GM08714 (cell line): ENCODE measurements around the gene MPRIP.
"Not testable (repeated sequence)": the region's sequence is repeated elsewhere in the genome, so short reads cannot be mapped to it uniquely, and the experiment has no call there.

Experiments
- H3K4me3 ChIP-seq: fragments of 200-500 bp; sonication (Bioruptor generic); 2 replicates; pipeline ENCODE4 v1.5.1; 2014; ENCODE audit warnings: mild to moderate bottlenecking, low read length, inconsistent platforms
- ZNF274 ChIP-seq: IDR thresholded peaks from 2 replicates; pipeline ENCODE4 v1.6.1; 2012; ENCODE audit warnings: mild to moderate bottlenecking, low read depth, low read length

MPRIP gene

DNA sequence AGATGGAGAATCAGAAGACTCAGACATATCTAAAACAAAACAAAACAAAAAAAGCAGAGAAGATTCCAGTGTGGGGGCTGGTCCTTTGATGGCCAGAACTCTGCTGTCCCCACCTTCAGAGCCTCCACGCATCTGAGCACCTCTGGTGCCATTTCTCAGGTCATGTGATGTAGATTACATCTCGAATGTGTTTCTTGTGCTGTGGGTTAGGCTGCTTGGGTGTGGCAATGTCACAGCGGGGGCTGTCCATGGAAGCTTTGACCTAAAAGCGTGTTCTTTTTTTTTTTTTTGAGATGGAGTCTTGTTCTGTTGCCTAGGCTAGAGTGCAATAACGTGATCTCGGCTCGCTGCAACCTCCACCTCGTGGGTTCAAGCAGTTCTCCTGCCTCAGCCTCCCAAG is 112.7 kb downstream of the MPRIP start:
- H3K4me3 ChIP-seq, result no peak overlapping the region
- TF ChIP-seq ZNF274, result no peak

DNA sequence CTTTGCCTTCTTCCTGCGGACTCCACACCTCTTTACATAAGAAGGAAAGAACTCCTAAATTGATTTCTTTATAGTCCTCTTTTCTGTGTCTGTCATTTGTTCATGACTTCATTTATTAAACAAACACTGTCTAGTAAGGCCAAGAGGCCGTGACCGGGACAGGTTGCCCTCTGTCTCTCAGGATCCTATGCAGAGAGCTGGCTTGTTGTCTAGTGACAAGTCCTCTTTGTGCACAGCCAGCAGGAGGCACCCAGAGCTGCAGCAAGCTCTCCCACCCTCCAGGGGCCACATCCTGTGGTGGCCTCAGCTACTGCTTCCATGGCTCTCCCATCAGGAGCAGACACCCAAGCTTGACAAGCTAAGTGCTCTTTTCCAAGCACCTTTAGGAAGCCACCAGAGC is 113.3 kb downstream of the MPRIP start:
- no peak for TF ChIP-seq ZNF274
- no peak overlapping the region for H3K4me3 ChIP-seq

DNA sequence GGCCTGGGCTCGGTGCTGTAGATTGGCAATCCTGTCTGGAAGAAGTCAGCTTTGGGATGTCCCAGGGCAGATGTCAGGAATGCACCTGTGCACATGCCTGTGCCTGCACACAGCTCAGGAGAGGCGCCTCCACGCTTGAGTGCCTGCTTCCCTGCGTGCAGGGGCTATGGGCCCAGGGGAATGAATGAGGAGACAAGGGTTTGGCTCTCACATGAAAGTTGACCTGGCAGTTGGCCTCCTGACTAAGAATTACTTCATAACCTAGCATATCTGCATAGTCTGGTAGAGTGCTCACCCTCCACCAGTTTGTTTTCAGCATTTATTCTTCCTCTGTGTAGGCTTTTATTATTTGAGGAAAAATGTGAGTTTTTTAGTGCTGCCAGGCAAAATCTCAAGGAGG is 113.8 kb downstream of the MPRIP start:
- no peak for TF ChIP-seq ZNF274
- H3K4me3 ChIP-seq, result no peak overlapping the region

DNA sequence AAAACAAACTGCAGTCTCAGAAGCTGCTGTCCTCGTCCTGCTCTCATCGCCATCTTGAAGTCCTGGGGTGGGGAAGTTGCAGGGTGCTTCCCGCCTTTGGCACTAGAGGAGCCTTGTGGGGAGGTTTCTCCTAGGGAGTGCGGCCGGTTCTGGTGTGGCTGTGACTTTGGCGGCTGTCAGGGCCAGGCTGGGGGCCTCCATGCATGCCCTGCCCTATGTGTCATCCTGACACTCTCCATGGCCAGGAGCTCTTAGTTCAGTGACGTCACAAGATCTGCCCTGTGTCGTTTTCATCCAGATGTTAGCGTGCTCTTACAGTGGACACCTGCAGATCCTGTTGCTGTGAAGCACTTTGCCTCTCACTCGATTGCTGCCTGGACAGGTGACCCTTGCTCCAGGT is 114.3 kb downstream of the MPRIP start:
- TF ChIP-seq ZNF274, result no peak
- no peak overlapping the region for H3K4me3 ChIP-seq

DNA sequence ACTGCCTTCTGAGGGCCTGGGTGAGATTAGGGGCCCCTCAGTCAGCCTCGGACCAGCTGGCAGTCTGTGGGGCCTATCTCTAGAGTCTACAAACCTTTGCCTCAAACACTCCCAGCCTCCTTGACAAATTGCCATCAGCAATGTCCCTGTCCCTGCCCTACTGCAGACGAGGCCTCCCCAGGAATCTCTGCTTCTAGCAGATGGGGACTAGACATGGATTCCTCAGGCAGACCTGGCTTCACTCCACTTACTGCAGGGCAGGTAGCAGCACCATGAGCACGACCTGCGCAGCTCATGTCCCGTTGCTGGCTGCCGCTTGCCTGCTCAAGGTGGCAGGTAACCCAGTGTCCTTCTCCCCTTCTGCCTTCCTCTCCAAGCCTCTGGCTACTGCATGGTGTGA is 114.8 kb downstream of the MPRIP start:
- no peak for TF ChIP-seq ZNF274
- H3K4me3 ChIP-seq, result no peak overlapping the region

DNA sequence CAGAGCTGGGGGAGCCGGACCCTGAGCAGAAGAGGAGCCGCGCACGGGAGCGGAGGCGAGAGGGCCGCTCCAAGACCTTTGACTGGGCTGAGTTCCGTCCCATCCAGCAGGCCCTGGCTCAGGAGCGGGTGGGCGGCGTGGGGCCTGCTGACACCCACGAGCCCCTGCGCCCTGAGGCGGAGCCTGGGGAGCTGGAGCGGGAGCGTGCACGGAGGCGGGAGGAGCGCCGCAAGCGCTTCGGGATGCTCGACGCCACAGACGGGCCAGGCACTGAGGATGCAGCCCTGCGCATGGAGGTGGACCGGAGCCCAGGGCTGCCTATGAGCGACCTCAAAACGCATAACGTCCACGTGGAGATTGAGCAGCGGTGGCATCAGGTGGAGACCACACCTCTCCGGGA is 116.2 kb downstream of the MPRIP start:
- not testable (repeated sequence) for H3K4me3 ChIP-seq

DNA sequence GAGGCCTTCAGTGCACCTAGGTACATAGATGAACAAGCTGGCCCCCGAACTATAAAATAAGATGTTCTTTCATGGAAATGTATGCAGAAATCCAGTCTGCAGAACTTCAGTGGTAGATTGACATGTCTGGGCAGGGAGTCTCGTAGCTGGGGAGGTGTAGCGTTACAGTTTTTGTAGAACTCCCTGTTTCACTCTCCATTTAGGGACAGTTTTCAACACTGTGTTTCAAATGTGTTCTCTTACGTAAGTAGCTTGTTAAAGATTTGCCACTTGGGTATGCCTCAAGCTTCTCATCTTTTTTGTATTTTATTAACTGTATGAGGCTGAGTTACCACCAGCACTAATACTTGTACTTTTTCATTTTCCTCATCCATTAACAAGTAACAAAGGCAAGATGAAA is 117.3 kb downstream of the MPRIP start:
- H3K4me3 ChIP-seq, result no peak overlapping the region
- TF ChIP-seq ZNF274, result no peak

DNA sequence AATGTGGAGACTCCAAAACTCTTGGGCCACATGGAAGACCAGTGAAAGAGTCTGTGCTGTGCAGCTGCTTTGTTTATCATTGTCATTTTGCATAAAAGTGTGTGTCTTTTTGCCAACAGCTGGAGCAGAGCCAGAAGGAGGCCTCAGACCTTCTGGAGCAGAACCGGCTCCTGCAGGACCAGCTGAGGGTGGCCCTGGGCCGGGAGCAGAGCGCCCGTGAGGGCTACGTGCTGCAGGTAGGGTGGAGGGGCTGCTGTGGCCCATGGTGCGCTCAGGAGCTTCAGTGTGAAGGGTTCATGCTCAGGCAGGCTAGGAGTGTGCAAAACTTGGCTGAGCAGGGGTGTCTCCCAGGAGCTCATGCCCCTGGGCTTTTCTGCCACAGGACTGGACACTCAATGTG is 118.9 kb downstream of the MPRIP start:
- no peak for TF ChIP-seq ZNF274
- H3K4me3 ChIP-seq, result no peak overlapping the region

DNA sequence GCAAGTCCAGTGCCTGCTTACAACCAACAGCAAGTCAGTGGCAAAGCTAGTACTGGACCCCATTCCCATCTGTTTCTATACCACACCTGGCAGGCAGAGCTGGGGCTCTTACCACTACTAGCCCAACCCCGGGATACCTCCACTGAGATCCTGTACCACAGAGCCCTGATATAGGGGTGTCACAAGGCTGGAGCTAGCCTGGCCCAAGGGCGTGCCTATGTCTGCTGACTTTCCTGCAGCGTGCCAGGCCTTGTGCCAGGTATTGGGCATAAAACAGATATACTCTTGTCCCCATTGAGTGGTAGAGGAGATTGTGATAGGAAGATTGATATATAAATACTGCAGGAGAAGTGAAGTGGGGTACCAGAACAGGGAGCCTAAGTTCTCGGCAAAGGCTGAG is 119.5 kb downstream of the MPRIP start:
- TF ChIP-seq ZNF274, result no peak
- H3K4me3 ChIP-seq, result no peak overlapping the region

DNA sequence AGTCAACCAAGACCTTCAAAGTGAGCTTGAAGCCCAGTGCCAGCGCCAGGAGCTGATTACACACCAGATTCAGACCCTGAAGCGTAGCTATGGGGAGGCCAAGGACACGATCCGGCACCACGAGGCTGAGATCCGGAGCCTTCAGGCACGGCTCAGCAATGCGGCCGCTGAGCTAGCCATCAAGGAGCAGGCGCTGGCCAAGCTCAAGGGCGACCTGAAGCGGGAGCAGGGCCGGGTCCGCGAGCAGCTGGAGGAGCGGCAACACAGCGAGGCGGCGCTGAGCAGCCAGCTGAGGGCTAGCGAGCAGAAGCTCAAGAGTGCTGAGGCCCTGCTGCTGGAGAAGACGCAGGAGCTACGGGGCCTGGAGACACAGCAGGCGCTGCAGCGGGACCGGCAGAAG is 121.9 kb downstream of the MPRIP start:
- no peak for TF ChIP-seq ZNF274
- H3K4me3 ChIP-seq, result no peak overlapping the region

DNA sequence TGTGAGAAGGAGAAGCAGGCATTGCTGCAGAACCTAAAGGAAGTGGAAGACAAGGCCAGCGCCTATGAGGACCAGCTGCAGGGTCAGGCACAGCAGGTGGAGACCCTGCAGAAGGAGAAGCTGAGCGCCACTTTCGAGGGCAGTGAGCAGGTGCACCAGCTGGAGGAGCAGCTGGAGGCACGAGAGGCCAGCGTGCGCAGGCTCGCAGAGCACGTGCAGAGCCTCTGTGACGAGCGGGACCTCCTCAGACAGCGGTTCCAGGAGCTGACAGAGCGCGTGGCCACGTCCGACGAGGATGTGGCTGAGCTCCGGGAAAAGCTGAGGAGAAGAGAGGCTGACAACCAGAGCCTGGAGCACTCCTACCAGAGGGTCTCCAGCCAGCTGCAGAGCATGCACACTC is 122.4 kb downstream of the MPRIP start:
- TF ChIP-seq ZNF274, result no peak
- no peak overlapping the region for H3K4me3 ChIP-seq

DNA sequence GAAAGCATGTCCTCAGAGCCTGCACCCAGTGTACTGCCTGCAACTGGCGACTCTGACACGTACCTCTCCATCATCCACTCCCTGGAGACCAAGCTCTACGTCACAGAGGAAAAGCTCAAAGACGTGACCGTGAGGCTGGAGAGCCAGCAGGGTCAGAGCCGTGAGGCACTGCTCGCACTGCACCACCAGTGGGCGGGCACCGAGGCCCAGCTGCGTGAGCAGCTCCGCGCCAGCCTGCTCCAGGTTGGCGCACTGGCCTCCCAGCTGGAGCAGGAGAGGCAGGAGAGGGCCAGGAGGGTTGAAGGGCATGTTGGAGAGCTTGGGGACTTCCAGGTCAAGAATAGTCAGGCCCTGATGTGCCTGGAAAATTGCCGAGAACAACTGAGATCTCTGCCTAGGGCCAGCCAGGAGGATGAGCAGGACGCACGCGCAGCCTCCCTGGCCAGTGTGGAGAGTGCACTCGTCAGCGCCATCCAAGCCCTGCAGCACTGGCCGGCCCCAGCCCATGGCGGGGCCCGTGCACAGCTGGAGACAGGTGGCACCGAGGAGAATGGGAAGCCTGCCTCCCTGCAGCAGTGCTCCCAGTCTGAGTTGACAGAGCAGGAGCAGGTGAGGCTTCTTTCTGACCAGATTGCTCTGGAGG is 123.5 kb downstream of the MPRIP start:
- no peak for TF ChIP-seq ZNF274
- H3K4me3 ChIP-seq, result no peak overlapping the region

DNA sequence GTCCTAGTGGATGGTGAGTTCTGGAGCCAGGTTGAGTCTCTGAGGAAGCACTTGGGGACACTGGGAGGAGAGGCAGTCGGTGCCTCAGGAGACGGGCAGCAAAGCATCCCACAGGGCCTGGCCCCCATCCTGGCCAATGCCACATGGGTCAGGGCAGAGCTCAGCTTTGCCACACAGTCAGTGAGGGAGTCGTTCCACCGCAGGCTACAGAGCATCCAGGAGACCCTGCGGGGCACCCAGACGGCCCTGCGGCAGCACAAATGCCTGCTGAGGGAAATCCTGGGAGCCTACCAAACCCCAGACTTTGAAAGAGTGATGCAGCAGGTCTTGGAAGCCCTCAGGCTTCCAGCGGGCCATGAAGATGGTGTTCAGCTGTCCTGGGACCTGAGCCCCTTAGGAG is 124.2 kb downstream of the MPRIP start:
- no peak overlapping the region for H3K4me3 ChIP-seq
- TF ChIP-seq ZNF274, result no peak

DNA sequence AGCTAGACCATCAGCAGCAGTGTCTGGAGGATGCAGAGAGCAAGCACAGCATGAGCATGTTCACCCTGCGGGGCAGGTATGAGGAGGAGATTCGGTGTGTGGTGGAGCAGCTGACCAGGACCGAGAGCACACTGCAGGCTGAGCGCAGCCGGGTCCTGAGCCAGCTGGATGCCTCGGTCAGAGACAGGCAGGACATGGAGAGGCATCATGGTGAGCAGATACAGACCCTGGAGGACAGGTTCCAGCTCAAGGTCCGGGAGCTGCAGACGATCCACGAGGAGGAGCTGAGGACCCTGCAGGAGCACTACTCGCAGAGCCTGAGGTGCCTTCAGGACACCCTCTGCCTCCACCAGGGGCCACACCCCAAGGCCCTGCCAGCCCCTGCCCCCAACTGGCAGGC is 125.1 kb downstream of the MPRIP start:
- TF ChIP-seq ZNF274, result no peak
- no peak overlapping the region for H3K4me3 ChIP-seq

DNA sequence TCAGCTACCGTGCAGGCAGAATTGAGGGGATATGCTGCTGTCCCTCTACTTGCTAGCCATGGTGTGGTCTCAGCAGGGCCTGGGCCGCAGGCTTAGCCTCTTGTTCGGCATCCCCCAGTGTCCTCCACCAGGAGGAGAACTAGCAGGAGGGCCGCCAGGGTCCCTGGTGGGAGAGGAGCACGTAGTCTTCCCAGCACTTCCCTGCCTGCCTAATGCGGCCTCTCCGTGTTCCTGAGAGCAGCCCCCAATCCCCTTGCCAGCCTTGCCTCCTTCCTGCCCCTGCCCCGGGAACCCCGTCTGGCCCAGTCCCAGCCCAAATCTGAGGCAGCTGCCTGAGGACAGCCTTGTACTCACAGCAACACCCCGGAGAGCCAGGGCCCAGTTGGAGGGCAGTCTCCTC is 125.7 kb downstream of the MPRIP start:
- no peak for TF ChIP-seq ZNF274
- no peak overlapping the region for H3K4me3 ChIP-seq

DNA sequence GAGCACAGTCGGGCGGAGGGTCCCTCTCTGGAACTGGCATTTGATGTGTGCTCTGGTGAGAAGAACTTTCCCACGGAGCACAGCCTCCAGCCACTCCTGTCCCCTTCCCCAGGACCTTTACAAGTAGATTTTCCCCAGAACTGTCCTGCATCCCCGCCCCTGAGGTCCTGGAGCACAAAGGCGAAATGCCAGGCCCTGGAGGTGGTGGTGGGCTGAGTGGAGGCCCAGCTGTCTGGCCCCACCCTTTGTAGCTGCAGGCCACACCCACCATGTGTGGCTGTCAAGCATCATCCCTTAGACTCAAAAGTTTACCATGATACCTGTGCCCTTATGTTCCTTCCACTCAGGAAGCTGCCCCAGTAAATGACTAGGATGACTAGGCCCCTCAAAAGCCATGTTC is 126.1 kb downstream of the MPRIP start:
- TF ChIP-seq ZNF274, result no peak
- H3K4me3 ChIP-seq, result no peak overlapping the region
